Measurements from ENCODE around the gene BANP.
"Not testable (repeated sequence)": the region's sequence is repeated elsewhere in the genome, so short reads cannot be mapped to it uniquely, and the experiment has no call there.

Gene BANP

DNA sequence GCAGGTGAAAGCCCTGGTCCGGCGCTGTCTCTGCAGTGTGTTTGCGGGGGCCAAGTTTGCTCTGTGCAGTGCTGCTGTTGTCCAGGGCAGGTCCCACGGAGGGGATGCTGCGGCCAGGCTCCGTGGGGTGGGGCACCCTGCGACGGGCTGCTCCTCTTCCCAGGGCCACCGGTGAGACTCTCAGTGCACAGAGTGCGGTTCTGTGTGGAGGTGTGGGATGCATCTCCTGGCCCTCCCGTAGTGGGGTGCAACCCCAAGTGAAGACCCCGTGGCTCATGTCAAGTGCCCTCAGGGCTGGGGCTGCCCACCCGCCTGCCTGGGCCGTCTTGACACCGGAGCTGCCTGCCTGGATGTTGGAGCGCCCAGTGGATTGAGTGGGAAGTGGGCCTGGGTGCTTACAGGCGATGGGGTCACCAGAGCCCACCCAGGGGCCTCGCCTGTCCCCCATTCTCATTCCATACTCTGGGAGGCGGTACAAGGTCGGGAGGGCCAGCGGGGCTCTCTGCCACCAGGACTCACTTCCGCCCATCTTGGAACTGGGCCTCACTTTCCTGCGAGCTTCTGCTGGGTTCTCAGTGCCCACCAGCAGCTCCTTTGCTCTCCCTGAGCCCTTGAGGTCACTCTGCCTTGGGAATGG is 119.9 kb downstream of the BANP start:
- no peak for DNase-seq

GRCh38 chr16:88071908-88072307 is 120.7 kb downstream of the BANP start:
- DNase-seq: no peak

DNA sequence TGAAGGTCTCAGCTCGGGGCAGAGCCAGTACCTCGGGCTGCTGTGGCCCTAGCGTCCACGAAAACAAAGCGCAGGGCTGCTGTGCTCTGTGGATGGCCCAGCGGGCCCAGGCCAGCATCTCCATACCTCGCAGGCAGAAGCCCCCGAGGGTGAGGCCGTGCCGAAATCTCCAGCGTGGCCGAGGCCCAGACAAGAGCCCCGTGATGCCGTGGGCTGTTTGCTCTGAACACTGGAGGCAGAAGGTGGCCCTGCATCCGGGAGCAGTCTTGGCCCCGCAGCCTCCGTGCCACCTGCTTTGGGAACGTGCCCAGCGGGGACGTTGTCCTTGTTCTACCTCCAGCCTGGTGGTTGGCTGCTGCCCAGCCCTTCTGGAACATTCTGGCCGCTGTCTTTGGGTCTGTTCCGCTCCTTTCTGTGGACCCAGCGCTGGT is 121.4 kb downstream of the BANP start:
- DNase-seq: no peak

DNA sequence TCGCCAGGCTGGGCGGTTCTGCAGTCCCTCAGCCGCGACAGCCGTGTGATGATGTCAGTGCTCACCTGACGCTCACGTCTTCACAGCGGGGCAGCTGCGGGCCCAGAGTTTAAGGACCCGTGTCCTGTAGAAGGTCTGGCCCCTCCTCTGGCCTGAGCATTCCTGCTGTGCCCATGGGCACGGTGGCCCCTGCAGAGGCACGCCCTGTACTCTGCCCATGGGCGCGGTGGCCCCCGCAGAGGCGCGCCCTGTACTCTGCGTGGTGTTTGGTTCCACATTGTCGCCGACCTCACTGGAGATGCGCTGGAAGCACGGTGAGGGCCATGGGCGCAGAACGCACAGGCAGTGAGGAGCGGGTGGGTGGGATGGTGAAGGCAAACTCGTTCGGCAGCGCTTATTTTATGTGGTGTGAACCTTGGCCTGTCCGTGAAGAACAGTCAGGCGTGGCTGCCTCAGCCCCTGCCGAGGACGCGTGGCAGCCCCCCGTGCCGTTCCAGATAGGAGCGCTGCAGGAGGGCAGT is 122.0 kb downstream of the BANP start:
- no peak for DNase-seq

DNA sequence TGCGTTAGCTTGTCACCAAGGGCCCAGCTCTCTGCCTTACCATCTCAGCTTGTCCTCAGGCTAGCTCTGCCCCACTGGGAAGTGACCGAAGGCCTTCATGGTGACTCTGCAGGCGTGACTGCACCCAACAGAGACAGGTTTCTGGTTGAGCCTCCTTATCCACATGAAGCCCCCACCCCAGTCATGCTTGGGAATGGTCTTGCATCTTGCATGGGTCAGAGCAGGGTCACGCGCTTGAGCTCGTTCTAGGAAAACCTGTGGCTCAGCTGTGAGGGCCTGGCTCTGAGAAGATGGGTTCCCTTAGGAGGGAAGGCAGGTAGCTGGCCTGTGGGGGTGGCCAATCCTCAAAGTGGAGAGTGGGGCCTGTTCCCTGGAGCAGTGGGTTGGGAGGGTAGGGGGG is 122.8 kb downstream of the BANP start:
- no peak for DNase-seq

GRCh38 chr16:88076211-88076931 is 125.1 kb downstream of the BANP start:
- DNase-seq: no peak

- not testable (repeated sequence) for DNase-seq
These were observed 125.7 kb downstream of the BANP start for GRCh38 chr16:88076932-88077320.

DNA sequence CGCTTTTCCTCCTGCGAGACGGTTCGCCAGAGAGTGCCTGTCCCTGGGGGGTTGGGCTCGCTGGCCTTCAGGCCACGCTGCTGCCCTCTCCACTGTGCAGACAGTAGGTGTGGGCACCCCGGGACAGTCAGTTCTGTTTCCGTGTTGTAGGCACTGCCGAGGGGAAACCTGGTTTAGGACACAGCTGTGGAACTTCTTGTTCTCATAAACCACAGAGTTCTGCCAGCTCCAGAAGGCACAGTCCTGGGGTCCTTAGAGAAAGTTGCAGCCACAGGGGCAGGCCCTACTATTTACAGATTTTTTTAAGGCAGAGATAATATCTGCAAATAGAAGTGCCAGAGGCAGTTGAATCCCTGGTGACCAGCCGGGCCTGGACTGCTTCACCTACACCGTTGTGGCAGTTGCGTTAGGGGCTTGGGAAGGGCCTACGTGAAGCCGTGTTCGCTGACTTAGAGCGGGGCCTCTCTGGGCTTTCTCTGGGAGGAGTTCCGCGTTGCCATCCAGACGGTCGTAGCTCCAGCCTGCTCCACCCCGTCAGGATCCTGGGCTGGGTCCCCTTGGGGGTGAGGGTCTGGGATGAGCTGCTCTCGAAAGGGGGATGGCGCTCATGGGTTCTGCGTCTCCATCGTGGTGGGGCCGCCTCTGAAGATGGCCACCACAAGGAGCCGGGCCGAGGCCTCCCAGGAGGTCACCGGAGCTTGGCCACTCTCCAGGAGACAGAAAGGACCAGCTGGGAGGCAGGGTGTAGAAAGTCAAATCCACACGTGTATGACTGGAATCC is 126.3 kb downstream of the BANP start:
- no peak for DNase-seq

GRCh38 chr16:88078111-88078775 is 127.0 kb downstream of the BANP start:
- DNase-seq: no peak

DNA sequence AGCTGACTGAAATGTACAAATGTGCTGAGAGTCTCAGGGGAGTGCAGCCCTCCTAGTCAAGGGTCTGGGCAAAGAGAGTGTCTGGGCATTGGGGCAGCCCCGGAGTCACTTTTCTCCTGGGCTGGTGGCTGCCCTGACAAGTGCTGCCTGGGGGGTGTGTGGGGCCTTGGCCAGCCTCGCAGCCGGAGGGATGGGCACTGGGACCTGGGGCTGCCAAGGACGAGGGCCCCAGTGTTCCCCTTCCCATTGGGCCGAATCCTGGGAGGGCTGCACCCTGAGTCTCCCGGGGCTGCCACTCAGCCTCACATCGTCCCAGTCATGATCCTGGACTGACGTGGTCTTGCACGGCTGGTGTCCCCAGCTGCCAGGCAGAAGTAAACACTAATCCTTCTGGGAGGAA is 132.3 kb downstream of the BANP start:
- DNase-seq: no peak

GRCh38 chr16:88084881-88085280 is 133.6 kb downstream of the BANP start:
- DNase-seq: no peak

DNA sequence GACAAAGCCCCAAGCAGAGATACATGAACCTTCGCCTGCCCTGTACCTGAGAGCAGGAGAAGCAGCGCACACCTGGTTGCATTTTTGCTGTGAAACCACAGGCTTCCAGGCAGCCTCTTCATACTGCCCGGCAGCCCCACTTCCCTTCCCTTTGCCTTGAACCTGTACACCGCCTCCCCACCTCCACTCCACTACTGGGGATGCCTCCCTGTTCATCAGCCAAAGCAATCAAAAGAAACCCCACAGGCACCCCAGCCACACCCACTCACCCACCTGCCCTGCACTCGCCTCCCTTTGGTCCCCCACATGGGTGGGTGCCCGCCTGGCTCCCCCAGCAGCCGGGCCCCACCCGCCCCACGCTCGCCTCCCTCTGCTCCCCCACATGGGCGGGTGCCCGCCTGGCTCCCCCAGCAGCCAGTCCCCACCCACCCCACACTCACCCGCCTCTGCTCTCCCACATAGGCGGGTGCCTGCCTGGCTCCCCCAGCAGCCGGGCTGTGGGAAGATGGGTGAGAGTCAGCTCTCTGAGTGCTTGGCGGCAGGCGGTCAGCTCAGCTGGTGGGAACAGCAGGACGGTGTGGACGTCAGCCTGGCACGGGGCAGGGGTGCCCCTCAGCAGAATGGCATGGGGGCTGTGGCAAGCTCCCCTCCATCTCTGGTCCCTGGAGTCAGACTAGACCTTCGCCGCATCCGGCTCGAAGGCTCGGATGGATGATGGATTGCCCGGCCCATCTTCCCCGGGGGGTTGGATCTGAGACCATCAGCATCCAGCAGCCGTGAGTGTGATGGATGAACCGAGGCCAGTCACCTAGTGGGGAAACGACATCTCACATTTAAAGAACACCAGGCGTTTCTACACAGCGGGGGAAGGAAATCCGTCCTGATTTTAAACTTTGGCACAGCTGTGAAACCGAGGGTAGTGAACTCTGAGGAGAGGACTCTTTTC is 135.6 kb downstream of the BANP start:
- no peak for DNase-seq

GRCh38 chr16:88087517-88087877 is 136.3 kb downstream of the BANP start:
- no peak for DNase-seq

DNA sequence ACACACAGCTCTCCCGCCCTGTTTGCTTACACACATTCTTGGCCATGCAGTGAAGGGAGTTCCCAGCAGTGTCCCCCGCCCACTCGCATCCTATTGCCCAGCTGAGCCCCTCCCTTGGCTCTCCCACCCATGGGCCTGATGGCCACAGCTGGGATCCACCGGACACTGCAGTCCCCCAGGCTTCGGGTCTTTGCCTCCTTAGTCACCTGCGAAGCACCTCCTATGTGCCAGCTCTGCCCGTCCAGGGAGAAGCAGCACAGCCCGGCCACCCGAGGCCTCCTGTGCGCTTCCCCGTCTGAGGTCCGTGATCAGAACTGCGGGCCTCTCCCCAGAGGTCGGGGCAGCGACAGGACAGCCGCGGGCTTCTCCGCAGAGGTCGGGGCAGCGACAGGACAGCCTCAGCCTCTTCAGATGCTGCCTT is 136.9 kb downstream of the BANP start:
- no peak for DNase-seq

DNA sequence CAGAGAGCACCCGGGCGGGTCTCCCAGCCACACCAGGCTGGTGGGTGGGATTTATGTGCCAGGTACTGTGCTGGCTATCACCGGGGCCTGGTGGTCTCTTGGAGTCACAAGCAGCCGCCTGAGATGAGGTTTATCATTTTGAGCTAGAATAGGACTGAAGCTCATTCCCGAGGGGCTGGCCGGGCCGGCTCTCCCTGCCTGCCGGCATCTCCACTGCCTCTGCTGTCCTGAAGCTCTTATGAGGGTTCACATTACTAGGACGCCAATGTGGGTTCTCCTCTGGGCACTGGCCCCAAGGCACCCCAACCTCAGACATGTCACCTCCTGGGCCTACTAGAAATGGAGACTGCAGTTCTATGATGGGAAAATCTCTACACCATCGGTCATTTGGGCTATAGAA is 137.4 kb downstream of the BANP start:
- DNase-seq: not testable (repeated sequence)

- DNase-seq: not testable (repeated sequence)
These were observed 137.8 kb downstream of the BANP start for GRCh38 chr16:88089071-88089470.

- DNase-seq: not testable (repeated sequence)
These were observed 138.6 kb downstream of the BANP start for GRCh38 chr16:88089632-88090376.

GRCh38 chr16:88090377-88091175 is 139.3 kb downstream of the BANP start:
- not testable (repeated sequence) for DNase-seq

DNA sequence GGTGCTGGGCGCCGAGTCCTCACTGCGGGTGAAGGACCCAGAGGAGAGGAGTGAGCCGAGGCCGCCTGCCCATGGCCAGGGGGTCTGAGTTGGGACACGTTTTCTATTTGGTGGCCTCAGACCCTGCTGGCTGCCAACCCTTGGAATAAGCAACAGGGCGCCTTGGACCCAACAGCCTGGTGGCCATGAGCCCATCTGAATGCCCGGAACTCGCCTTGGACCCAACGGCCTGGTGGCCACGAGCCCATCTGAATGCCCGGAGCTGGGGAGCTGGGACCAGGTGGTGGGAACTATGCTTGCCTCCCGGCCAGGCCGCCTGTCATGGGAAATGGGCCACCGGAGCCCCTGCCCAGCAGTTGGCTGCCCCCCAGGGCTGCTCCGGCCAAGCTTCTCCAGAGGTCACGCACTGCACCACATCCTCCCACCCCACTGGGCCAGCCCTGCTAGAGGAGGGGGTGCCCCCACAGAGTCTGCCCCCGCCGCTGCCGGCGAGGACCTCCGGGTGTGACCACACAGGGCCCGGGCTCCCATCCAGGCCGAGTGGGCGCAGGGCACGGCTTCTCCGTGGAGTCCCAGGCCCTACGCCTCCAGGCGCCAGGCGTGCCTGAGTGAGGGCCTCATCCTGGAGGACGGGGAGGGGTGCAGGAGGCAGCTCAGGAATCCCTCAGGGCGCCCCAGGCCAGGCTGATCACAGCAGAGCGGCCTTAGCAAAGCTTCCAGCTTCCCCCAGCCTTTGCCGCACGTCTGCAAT is 140.2 kb downstream of the BANP start:
- DNase-seq: not testable (repeated sequence)

DNA sequence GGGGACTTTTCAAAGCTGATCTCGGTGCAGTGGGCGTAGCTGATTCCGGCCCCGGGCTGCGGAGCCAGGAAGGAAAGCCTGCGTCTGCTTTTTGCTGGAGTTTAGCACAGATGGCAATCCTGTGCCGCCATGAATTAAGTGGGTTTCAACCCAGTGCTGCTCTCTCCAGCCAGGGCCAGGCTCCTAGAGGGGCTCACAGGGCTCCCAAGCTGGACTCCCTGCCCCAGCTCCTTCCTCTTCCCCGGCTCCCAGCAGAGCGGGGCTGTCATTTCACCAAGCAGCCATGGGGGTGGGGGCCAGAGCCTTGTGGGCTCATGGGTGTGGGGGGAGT is 140.7 kb downstream of the BANP start:
- not testable (repeated sequence) for DNase-seq

All from GF-D8 (cell line).